Medulla oblongata (tissue), 1 donor: ENCODE measurements around the gene PTPRN2.
"Not testable (repeated sequence)": the region's sequence is repeated elsewhere in the genome, so short reads cannot be mapped to it uniquely, and the experiment has no call there.

ENCODE experiments used
- DNase-seq: peaks from one replicate; pipeline ENCODE4 v3.0.0-alpha.2; 2015; ENCODE audit errors: extremely low spot score

Gene PTPRN2

DNA sequence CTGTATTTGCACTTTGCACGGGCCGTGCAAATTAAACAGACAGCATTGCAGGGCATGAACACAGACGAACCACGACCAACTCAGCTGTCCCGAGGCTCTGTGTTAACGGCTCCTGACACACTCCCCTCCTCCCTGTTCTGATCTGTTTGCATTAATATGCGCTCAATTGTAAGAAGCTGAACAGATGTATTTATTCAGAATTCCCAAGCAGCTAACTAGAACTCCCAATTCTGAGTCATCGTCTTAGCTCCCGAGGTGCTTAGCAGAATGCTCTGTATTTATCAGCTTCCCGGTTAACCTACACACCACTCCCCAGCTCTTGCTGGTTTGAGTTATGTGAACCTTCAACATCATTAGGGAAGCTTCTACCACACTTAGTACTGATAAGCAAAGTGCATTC is 286.4 kb downstream of the PTPRN2 start:
- DNase-seq, result no peak

DNA sequence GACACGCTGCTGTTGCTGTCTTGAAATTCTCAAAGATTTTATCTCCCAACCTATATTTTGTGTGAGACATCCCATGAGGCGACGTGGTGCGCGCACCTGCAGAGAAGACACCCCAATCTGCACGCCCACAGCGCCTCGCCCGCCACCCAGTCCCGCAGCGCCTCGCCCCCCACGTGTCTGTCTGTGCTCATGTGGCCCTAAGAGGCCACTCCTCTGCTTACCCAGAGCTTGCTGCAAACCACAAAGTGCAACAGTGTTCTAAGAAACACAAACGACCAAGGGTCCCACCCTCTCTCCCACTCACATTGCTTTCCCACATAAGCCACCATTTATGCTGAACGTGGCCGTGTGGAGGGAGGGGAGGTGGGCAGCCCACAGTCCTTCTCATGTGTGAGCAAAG is 287.2 kb downstream of the PTPRN2 start:
- no peak for DNase-seq

DNA sequence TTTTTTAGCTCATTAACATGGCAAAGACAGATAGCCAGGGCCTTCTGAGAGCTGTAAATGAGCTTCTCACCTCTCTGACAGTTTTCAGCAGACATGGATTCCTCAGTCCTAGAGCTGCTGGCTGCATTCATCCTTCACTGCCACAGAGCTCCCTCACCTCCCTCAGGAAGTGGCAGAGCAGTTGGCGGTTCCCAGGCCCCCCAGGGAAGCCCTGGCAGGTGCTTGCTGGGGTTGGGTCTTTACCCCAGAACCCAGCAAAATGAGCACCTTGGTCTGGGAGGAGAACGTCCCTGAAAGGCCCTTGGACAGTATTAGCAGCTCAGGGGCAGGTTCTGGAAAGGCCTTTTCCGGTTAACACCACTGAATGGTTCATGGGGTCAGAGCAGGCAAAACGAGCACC is 288.0 kb downstream of the PTPRN2 start:
- DNase-seq, result no peak

DNA sequence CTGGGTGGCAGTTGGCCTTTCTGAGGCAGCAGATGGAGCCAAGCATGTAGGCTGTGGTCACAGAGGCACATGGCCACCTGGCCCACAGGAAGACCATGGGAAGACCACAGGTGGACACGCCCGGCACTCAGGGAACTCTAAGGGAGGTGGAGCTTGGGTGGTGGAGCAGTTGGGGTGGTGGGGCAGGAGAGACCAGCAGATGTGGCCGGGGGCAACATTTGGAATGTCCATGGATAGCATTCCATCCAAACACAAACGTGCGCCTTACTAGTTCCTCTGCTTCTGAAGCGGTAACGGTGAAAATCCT is 290.9 kb downstream of the PTPRN2 start:
- DNase-seq, result no peak

DNA sequence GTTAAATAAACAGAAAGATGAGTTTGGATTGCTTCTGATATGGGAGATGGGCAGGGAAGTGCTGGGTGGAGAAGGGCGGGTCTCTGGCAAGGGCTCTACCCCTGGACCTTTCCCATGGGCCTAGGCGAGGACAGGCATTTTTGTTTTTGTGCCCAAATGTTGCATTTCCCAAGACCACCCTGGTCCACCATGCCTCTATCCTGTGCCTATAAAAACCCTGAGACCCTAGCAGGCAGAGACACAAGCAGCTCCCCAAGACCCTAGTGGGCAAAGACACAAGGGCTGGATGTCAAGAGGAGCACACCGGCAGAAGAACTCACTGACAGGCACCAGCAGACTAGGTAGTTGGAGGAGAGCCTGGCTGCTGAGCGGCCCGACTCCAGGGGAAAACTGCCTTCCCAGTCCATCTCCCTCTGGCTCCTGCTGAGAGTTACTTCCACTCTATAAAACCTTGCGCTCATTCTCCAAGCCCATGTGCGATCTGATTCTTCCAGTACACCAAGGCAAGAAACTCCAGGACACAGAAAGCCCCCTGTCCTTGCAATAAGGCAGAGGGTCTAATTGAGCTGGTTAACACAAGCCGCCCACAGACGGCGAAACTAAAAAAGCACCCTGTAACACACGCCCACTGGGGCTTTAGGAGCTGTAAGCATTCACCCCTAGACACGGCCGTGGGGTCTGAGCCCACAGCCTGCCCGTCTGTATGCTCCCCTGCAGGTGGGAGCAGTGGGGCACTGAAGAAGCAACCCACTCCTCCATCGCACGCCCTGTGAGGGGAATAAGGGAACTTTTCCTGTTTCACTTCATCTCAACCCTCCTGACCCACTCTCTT is 291.4 kb downstream of the PTPRN2 start:
- DNase-seq, result no peak

DNA sequence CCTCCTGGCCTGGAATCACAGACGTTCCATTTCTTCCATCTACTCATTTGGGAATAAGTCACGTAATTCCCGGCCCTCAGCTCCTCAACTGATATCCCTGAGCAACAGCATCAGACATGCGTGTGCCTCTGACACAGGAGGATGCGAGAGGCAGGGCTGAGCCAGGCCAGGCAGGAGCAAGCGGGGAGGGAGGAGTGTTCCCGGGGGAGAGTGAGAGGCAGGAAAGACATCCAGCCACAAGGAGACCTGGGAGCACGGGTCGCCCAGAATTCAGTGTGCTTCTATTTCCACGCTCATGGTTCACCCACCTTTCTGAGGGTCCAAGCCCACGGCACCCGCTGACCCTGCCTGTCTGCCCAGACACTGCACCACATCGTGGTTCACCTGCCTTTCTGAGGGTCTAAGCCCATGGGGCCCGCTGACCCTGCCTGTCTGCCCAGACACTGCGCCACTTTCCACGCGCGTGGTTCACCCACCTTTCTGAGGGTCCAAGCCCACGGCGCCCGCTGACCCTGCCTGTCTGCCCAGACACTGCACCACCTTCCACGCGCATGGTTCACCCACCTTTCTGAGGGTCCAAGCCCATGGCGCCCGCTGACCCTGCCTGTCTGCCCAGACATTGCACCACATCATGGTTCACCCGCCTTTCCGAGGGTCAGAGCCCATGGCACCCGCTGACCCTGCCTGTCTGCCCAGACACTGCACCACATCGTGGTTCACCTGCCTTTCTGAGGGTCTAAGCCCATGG is 293.0 kb downstream of the PTPRN2 start:
- not testable (repeated sequence) for DNase-seq

DNA sequence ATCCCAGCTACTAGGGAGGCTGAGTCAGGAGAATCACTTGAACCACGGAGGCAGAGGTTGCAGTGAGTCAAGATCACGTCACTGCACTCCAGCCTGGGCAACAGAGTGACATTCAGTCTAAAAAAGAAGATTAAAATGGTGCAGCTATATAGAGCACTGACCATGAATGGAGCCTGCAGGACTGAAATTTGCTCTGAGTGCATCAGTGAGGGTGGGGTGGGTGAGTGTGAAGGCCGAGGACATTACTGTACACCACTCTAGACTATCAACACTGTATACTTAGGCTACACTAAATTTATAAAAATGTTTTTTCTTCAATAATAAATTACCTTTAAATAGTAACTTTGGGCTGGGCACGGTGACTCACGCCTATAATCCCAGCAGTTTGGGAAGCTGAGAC is 294.7 kb downstream of the PTPRN2 start:
- DNase-seq, result no peak

DNA sequence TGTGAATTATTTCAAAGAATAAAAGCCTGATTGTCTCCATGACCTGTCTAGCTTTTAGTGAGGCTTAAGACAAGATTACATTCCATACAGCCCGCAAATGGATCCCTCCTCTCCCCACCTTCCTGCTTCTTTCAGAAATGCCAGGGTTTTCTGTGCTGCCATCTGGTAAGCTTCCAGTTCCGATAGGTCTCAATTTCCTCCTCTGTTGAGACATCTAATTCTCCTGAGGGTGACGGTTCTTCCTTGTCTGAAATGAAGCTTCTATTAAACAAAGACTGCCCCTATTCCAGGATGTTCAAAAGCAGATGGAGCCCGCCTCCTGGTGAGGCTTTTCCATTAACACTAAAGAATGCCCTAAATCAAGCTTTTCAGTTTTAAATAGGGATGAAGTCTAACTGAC is 295.6 kb downstream of the PTPRN2 start:
- DNase-seq, result no peak

DNA sequence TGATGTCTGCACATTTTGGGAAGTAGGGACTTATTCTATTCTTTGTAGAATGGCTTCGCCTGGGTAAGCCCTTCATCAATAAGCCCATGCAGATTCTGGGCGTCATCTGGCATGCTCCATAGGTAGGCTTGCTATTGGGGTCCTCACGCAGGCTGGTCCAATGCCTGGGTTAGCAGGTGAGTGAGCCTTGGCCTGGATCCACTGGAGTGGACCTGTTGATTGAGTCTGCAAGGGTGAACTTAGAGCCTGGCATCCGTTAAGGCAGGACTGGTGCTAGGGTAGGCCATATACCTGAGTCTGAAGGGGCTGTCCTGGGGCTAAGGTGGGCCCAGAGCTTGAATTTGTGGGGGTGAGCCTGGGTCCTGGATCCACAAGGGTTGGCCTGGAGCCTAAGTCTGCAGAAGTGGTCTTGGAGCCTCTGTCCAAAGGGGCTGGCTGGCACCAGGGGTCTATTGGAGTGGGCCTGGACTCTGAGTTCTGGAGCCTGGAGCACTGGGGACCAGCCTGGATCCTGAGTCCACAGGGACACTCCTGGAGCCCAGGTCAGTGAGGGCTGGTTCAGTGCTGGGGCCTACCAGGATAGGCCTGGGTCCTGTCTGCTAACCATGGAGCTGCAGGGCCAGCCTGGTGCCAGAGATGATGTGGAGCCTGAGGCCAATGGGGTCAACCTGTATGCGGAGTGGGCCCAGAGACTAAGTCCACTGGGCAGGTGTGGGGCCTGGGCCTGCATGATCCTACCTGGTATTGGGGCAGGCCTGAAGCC is 297.7 kb downstream of the PTPRN2 start:
- no peak for DNase-seq

DNA sequence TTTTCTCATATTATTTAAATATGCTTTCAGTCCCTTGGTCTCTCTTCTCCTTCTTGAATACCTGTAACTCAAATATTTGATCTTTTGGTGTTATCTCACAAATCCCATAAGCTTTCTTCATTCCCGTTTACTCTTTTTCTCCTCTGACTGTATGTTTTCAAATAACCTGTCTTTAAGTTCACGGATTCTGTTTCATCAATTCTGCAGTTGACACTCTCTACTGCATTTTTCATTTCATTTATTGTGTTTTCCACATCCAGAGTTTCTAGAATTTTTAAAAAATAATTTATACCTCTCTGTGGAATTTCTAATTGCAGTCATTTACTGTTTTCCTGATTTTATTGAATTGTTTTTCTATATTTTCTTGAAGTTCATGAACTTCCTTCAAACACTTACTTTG is 298.4 kb downstream of the PTPRN2 start:
- DNase-seq, result no peak

DNA sequence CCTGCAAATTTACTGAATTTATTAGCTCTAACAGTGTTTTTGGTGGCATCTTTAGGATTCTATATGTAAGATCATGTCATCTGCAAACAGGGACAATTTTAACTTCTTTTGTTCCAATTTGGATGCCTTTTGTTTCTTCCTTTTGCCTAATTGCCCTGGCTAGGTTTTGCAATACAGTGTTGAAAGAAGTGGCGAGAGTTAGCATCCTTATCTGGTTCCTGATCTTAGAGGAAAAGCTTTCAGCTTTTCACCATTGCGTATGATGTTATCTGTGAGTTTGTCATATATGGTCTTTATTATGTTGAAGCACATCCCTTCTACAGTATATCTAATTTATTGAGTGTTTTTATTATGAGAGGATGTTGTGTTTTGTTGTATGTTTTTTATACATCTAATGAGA is 301.4 kb downstream of the PTPRN2 start:
- no peak for DNase-seq

DNA sequence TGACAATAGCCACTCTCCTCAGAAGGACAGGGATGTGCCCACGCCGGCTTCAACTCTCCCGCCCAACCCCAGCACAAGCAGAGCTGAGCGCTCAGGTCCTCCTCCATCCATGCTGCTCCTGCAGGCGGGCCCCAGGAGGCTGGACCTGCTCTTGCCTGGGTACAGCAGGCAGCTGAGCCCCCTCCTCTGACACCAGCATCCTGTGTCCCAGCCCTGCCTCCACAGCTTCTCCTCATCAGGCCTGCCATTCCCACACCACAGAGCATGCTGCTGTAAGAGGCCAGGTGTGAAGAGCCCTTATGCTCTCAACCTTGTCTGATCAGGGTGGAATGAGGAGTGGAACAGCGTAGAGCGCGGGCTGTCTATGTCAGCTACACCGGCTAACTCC is 302.2 kb downstream of the PTPRN2 start:
- no peak for DNase-seq

DNA sequence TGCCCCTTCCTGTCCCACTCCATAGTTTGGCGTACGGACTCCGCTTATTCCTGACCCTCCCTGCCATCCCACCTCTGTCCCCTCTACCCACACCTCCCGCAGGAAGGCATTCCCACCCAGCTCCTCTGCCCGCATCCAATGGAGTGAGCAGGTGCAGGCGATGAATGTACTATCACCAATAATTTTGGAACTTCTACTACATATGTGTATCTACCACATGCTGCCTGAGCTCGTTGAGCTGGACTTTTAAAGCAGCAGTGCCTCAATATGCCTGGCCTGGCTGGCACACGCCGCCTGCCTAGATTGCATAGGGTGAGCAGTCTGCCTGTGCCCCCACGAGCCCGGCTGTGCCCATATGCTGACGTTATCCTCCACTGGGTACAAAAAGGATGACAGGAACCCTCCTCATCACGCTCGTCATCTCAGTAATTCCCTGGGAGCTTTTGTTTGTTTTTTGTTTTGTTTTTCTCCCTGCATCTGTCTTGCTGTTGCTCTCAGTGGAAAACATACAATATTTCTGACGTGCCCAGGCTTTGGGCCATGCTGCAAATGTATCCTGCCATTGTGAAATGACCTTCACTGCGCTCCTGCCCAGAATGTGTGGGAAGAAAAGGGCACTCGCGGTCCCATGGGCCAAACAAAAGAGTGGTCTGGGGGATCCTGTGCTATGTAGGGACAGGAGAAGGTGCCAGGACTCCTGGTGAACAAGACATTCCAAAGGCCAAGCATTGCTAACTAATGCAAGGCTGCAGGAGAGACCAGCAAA is 302.8 kb downstream of the PTPRN2 start:
- no peak for DNase-seq

DNA sequence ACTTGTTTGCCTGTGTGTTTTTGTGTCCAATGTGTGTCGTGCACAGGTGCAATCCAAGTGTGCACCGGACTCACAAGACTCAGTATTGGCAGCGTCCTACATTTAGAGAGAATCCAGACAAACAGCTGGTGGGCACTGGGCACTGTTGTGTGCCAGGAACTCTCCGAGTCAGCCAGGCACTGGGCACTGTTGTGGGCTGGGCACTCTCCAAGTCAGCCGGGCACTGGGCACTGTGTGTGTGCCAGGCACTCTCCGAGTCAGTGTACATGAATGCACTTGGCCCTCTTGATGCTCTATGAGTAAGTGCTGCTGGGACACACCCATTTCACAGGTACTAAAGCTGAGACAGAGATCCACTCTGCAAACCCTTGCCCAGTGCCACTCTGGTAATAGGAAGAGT is 303.5 kb downstream of the PTPRN2 start:
- DNase-seq, result no peak

DNA sequence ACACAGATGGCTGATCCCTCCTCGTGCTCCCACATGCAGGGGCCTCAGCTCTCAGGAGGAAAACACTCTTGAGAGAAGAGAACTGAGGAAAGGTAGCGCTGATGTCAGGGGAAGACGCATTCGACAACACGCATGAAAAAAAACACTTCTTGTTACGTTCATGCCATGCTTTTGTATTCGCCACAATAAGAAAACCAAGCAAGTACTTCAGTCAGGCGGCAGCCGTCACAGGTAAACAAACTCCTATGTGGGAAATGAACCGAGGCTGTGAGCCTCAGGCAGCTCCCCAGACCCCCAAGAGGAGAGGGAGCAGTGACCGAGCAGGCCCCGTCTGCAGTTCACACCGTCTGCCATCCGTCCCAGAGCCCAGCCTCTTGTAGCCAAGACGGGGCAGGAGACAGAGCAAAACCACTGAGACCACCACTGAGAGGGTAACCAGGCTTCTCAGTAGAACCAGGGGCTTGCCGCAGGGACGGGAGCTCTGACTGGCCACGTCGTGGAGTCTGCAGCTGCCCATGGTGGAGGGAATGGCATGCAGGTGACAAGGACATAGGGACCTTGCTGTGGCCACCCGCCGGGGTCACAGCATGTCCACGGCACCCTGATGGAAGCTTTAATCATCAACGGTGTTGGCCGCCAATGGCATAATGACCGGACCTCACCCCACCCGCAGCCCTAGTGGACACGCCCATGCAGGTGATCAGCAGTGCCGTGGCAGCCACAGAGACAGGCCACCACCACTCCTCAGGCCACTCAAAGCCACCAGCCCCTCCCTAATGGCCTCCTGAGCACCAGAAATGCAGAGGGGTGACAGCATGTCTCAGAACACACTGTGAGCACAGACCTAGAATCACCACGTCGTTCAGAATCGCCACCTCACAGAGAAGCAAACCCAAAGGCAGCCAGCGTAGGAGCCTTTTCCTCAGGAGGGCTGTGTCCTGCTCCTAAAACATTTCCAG is 304.3 kb downstream of the PTPRN2 start:
- DNase-seq, result no peak

DNA sequence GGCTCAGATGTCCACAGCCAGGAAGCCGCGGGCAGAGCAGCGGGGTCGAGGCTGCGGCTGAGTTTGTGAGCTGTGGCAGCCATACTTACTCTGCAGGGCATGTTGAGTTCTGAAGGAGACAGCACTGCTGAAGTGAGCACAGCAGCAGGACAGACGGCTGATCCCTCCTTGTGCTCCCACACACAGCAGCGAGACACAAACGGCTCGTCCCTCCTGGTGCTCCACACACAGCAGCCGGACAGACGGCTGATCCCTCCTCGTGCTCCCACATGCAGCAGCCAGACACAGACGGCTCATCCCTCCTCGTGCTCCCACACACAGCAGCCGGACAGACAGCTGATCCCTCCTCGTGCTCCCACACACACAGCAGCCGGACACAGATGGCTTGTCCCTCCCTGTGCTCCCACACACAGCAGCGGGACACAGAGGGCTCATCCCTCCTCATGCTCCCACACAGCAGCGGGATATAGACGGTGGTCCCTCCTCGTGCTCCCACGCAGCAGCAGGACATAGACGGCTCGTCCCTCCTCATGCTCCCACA is 305.1 kb downstream of the PTPRN2 start:
- DNase-seq, result no peak

DNA sequence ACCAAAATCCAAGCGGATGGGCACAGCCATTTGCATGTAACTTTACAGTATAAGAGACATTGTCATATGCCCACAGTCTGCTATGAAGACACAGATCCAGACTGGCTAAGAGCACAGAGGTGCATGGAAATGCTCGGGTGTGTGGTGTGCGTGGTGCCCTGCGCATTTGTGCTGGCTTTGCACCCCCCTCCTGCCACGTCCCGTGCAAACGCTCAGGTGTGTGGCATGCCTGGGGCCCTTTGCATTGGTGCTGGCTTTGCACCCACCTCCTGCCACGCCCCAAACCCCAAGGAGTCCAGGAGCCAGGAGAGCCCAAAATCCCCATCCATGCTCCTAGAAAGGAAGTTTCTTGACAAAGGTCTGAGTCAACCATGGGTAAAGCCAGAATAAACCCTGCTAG is 306.2 kb downstream of the PTPRN2 start:
- no peak for DNase-seq

DNA sequence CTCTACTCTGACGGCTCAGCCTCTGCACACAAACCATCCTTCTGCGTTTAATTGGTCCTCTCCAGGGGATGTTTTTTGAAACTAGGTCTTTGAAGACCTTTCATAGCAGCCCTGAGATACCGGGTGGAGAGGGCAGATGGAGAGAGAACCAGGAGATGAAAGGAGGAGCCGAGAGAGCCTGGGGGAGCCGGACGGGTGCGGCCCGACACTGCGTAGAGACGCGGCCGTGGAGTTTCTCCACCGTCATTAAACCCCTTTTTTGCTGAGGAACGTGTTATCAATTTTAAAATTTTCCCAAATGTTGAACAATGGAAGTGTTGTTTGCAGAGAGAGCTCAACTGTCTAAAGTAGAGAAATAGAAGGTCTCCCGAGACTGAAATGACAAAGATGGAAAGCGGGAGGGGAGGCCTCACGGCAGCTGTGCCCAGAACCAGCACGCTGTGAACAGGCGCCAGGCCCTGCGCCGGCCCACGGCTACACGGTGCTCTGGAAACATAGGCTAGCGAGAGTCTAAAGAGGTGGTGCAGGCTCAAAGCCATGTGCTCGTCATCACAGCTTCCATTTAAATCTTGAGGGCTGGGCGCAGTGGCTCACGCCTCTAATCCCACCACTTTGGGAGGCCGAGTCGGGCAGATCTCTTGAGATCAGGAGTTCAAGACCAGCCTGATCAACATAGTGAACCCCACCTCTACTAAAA is 307.0 kb downstream of the PTPRN2 start:
- no peak for DNase-seq

DNA sequence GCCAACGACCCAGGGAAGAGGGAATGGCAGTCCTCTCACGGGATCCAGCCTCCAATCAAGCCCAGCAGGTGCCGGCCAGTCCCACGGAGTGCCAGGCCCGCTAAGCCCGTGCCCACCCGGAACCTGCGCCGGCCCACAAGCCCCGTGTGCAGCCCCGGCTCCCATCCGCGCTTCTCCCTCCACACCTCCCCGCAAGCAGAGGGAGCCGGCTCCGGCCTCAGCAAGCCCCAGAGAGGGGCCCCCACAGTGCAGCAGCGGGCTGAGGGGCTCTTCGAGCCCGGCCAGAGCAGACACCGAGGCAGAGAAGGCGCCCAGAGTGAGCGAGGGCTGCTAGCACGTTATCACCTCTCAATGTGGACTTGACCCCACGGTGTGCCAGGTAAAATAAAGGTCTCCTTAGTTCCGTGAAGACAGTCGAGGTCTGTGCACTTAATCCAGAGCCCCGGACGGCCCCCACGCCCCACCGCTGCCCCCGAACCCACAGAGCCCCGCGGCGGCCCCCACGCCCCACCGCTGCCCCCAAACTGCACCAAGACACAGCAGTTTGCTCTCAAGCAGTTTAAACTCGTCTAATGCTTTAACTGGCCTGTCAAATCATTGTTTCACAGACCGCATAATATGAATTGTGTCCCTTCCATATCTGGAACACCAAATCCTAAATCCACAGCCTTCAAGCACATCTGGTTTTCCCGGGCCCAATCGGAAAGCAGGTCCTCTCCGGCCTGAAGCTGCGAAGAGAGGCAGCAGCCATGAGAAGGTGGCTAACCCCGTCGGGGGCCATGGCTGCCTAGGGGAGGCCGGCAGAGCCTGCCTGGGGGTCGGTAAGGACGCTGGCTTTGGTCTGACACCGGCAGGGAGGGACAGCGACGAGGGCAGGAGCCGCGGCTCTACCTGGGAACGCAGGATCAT is 307.8 kb downstream of the PTPRN2 start:
- no peak for DNase-seq
